Measurements from ENCODE around the gene TRAF6. TPM values are rescaled to one million over a fixed set of nuclear protein-coding genes. Genes with fewer than 3 reads are reported as not detected.

TRAF6 gene
- total RNA-seq, 1 experiment from 2014 or later = 8.2 TPM

Other genes with a start within 250 kb of the TRAF6 start
- gene COMMD9, start 220.8 kb downstream of the TRAF6 start, total RNA-seq (2014; rRNA removed; shearing (Covaris generic)) = 23.9 and 43.5 TPM in 2 replicates
- 51.8 and 69.9 TPM in 2 replicates for gene PRR5L, start 214.0 kb downstream of the TRAF6 start, total RNA-seq (2014; rRNA removed; shearing (Covaris generic))
- 0.18 and 0.29 TPM in 2 replicates for gene RAG1, start 57.7 kb upstream of the TRAF6 start, total RNA-seq (2014; rRNA removed; shearing (Covaris generic))
- gene IFTAP, start 84.2 kb upstream of the TRAF6 start, total RNA-seq (2014; rRNA removed; shearing (Covaris generic)) = 21.6 and 31.7 TPM in 2 replicates
- not detected in 2 replicates for gene RAG2, start 88.0 kb upstream of the TRAF6 start, total RNA-seq (2014; rRNA removed; shearing (Covaris generic))